GM19452 (cell line): Measurements from ENCODE around the gene COBL.

ENCODE experiments used
- ATAC-seq: cut with Tn5 transposase; IDR thresholded peaks from one replicate; pipeline ENCODE4 v1.9.1; 2021; ENCODE audit not compliant: unreplicated experiment

Gene COBL

GRCh38 chr7:50977421-50977820, 339.2 kb downstream of the COBL start:
- ATAC-seq: no peak

GRCh38 chr7:50976064-50976463, 340.5 kb downstream of the COBL start:
- no peak for ATAC-seq

DNA sequence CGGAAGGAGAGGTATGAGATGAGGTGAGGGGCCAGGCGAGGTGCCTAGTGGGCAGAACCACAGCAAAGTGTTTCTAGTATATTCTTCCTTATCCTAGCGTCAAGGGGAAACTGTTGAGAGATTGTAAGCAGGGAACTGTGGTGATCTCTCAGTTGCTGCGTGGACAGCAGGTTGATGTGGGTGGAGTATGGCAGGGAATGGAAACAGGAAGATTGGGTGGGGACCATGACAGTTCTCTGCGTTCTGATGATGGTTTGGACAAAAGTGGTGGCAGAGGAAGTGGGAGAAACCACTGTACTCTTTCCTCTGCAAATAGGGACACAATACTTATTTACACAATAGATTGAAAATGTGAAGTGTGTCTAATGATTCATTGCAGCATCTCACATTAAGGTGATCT, 342.4 kb downstream of the COBL start:
- ATAC-seq: no peak

DNA sequence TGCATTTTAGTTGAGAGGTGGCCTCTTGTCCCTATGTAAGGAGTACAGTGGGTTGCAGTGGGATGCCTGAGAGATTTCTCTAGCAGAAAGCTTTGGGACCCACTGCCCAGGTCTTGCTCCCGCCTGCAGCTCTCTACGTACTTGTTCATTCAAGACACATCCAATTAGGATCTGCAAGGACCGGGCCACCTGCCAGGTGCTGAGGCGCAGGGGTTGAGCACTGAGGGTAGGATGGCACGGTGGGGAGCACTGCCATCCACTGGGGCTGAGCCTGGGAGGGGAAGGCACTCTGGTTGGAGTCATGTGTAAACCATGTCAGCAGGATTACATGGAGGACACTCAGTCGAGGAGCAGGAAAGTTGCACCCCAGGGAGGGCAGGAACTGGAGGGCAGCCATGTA, 342.8 kb downstream of the COBL start:
- ATAC-seq: no peak

DNA sequence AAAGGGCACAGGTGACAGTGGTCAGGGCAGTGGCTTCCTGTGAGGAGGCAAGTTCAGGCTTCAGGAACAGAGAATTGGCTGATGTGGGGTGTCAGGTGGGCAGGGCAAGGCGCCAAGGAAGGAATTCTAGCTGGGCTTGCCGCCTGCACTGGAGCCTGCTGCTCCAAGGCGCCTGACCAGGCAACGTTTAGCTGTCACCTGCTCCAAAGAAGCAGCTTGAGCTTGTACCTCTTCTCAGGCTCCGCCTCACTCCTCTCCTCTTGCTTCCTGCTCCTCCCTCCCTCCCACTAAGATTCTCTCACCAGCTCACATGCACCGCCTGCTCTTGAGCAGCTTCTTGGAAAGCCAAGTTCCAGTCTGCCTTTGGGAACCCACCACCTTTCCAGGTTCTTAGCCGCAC, 346.5 kb downstream of the COBL start:
- no peak for ATAC-seq
